ENCODE data around the gene SLC10A7. TPM values are rescaled to one million over a fixed set of nuclear protein-coding genes. Genes with fewer than 3 reads are reported as not detected.

SLC10A7 gene
- total and polyA plus RNA-seq, 2 donors (not counting 1 experiment from before 2014, with no cell fraction given): 5.7 to 18.3 TPM

GRCh38 chr4:146299607-146300006, 222.1 kb downstream of the SLC10A7 start:
- Histone ChIP-seq H3K79me2 (ENCODE audit: control insufficient read depth, insufficient read depth, low read length) (no peaks in the 10 kb centered on the region), H4K20me1 (ENCODE audit: control insufficient read depth, insufficient read depth, low read length, poor library complexity, severe bottlenecking) (no peaks in the 10 kb centered on the region), H3K9ac (ENCODE audit: low read length) (no peak overlapping the region), H2AFZ (ENCODE audit: insufficient read depth, low read depth, low read length, poor library complexity, severe bottlenecking) (no peak overlapping the region), H3K9me3 (ENCODE audit: control extremely low read depth in 1 of 3, control insufficient read depth in 2 of 3, insufficient read depth in 1 of 3, low read length in 2 of 3) (no peaks in the 10 kb centered on the region), H3K27me3 (replicated peaks in 1 of 4; ENCODE audit: control extremely low read depth in 1 of 4, control insufficient read depth in 3 of 4, insufficient read depth in 4 of 4, low read length in 3 of 4) (no peaks in the 10 kb centered on the region), H3K27ac (ENCODE audit: low read length in 2 of 2) (no peak overlapping the region), H3K36me3 (replicated peaks in 1 of 2; ENCODE audit: control extremely low read depth in 1 of 2, control insufficient read depth in 1 of 2, extremely low read depth in 1 of 2, insufficient read depth in 2 of 2, low read length in 1 of 2) (no peaks in the 10 kb centered on the region), H3K4me2 (replicated peaks; ENCODE audit: low read depth, low read length, poor library complexity, severe bottlenecking) (no peak overlapping the region), H3K4me1 (ENCODE audit: control insufficient read depth in 2 of 2, insufficient read depth in 2 of 2, low read length in 2 of 2) (no peaks in the 10 kb centered on the region), H3K4me3 (ENCODE audit: control extremely low read depth in 1 of 5, extremely low read depth in 1 of 5, insufficient read depth in 1 of 5, low read depth in 2 of 5, low read length in 4 of 5) (no peak overlapping the region)
- Mint-ChIP-seq H3K27me3 (no peaks in the 10 kb centered on the region), H3K4me3 (no peak overlapping the region), H3K27ac (no peak overlapping the region), H3K9me3 (ENCODE audit: insufficient read depth) (no peaks in the 10 kb centered on the region), H3K4me1 (no peaks in the 10 kb centered on the region)
- TF ChIP-seq EZH2 (IDR thresholded peaks at IDR 0.05; ENCODE audit: borderline replicate concordance, insufficient read depth, low read depth, low read length, poor library complexity, severe bottlenecking) (no peak), CTCF (IDR thresholded peaks at IDR 0.05) (no peak)
- WGBS (ENCODE audit: insufficient coverage): 100% methylated on average over 3 of the region's 3 CpGs
- intact Hi-C loops (cut with micrococcal nuclease): no loop called here
- ChIA-PET CTCF (no interaction called here), POLR2A (no interaction called here)
- ATAC-seq (ENCODE audit: low read depth) (no peak), DNase-seq (no peak)

- no peaks in the 10 kb centered on the region for H3K27me3 Mint-ChIP-seq
- H3K27ac Mint-ChIP-seq: no peak overlapping the region
- no peaks in the 10 kb centered on the region for H3K36me3 ChIP-seq (replicated peaks in 1 of 2; ENCODE audit: control extremely low read depth in 1 of 2, control insufficient read depth in 1 of 2, extremely low read depth in 1 of 2, insufficient read depth in 2 of 2, low read length in 1 of 2)
- H3K4me3 Mint-ChIP-seq: no peak overlapping the region
- WGBS (ENCODE audit: insufficient coverage): no CpG with 5 or more reads among the region's 2 CpGs
- no peak overlapping the region for H3K9ac ChIP-seq (ENCODE audit: low read length)
- ATAC-seq (ENCODE audit: low read depth): no peak
- no peaks in the 10 kb centered on the region for H3K4me1 ChIP-seq (ENCODE audit: control insufficient read depth in 2 of 2, insufficient read depth in 2 of 2, low read length in 2 of 2)
- H3K27me3 ChIP-seq (replicated peaks in 1 of 4; ENCODE audit: control extremely low read depth in 1 of 4, control insufficient read depth in 3 of 4, insufficient read depth in 4 of 4, low read length in 3 of 4): no peaks in the 10 kb centered on the region
- CTCF ChIA-PET: no interaction called here
- TF ChIP-seq CTCF (IDR thresholded peaks at IDR 0.05) (no peak), EZH2 (IDR thresholded peaks at IDR 0.05; ENCODE audit: borderline replicate concordance, insufficient read depth, low read depth, low read length, poor library complexity, severe bottlenecking) (no peak)
- H3K79me2 ChIP-seq (ENCODE audit: control insufficient read depth, insufficient read depth, low read length): no peaks in the 10 kb centered on the region
- no peak overlapping the region for H3K27ac ChIP-seq (ENCODE audit: low read length in 2 of 2)
- H3K9me3 ChIP-seq (ENCODE audit: control extremely low read depth in 1 of 3, control insufficient read depth in 2 of 3, insufficient read depth in 1 of 3, low read length in 2 of 3): no peaks in the 10 kb centered on the region
- no peak for DNase-seq
- H3K4me2 ChIP-seq (replicated peaks; ENCODE audit: low read depth, low read length, poor library complexity, severe bottlenecking): no peak overlapping the region
- H3K4me3 ChIP-seq (ENCODE audit: control extremely low read depth in 1 of 5, extremely low read depth in 1 of 5, insufficient read depth in 1 of 5, low read depth in 2 of 5, low read length in 4 of 5): no peak overlapping the region
- intact Hi-C loops (cut with micrococcal nuclease): no loop called here
- no peaks in the 10 kb centered on the region for H3K9me3 Mint-ChIP-seq (ENCODE audit: insufficient read depth)
- POLR2A ChIA-PET: no interaction called here
- H2AFZ ChIP-seq (ENCODE audit: insufficient read depth, low read depth, low read length, poor library complexity, severe bottlenecking): no peak overlapping the region
- H4K20me1 ChIP-seq (ENCODE audit: control insufficient read depth, insufficient read depth, low read length, poor library complexity, severe bottlenecking): no peaks in the 10 kb centered on the region
- H3K4me1 Mint-ChIP-seq: no peaks in the 10 kb centered on the region
These were observed 227.0 kb downstream of the SLC10A7 start for GRCh38 chr4:146294776-146295175.

Measured in B cell (primary cell).